Measurements from ENCODE around the gene SCIN.

SCIN gene

GRCh38 chr7:12565873-12566272 is 4.6 kb upstream of the SCIN start:
- Histone ChIP-seq H3K9me3 (ENCODE audit: control insufficient read depth, low read length) (no peaks in the 10 kb centered on the region), H3K27me3 (ENCODE audit: control insufficient read depth, insufficient read depth, low read length) (no peaks in the 10 kb centered on the region), H3K4me1 (peaks cover 5% of the 10 kb centered on the region), H2AFZ (no peak overlapping the region), H3K4me2 (ENCODE audit: low read length) (no peak overlapping the region), H3K9ac (no peak overlapping the region), H3K27ac (no peak overlapping the region), H3K36me3 (ENCODE audit: control insufficient read depth, insufficient read depth, low read length) (no peaks in the 10 kb centered on the region), H3K4me3 (ENCODE audit: low read depth, low read length) (no peak overlapping the region), H3K79me2 (no peaks in the 10 kb centered on the region)
- TF ChIP-seq, protein P1, sequence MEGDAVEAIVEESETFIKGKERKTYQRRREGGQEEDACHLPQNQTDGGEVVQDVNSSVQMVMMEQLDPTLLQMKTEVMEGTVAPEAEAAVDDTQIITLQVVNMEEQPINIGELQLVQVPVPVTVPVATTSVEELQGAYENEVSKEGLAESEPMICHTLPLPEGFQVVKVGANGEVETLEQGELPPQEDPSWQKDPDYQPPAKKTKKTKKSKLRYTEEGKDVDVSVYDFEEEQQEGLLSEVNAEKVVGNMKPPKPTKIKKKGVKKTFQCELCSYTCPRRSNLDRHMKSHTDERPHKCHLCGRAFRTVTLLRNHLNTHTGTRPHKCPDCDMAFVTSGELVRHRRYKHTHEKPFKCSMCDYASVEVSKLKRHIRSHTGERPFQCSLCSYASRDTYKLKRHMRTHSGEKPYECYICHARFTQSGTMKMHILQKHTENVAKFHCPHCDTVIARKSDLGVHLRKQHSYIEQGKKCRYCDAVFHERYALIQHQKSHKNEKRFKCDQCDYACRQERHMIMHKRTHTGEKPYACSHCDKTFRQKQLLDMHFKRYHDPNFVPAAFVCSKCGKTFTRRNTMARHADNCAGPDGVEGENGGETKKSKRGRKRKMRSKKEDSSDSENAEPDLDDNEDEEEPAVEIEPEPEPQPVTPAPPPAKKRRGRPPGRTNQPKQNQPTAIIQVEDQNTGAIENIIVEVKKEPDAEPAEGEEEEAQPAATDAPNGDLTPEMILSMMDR (IDR thresholded peaks at IDR 0.05), result no peak

GRCh38 chr7:12567015-12567414 is 3.5 kb upstream of the SCIN start:
- no peak overlapping the region for H3K4me2 ChIP-seq (ENCODE audit: low read length)
- no peaks in the 10 kb centered on the region for H3K79me2 ChIP-seq
- H2AFZ ChIP-seq, result no peak overlapping the region
- no peaks in the 10 kb centered on the region for H3K36me3 ChIP-seq (ENCODE audit: control insufficient read depth, insufficient read depth, low read length)
- H3K4me1 ChIP-seq, result peaks cover 5% of the 10 kb centered on the region
- no peak overlapping the region for H3K4me3 ChIP-seq (ENCODE audit: low read depth, low read length)
- no peak overlapping the region for H3K27ac ChIP-seq
- TF ChIP-seq, protein P1 (IDR thresholded peaks at IDR 0.05), result no peak
- H3K27me3 ChIP-seq (ENCODE audit: control insufficient read depth, insufficient read depth, low read length), result no peaks in the 10 kb centered on the region
- no peaks in the 10 kb centered on the region for H3K9me3 ChIP-seq (ENCODE audit: control insufficient read depth, low read length)
- no peak overlapping the region for H3K9ac ChIP-seq

DNA sequence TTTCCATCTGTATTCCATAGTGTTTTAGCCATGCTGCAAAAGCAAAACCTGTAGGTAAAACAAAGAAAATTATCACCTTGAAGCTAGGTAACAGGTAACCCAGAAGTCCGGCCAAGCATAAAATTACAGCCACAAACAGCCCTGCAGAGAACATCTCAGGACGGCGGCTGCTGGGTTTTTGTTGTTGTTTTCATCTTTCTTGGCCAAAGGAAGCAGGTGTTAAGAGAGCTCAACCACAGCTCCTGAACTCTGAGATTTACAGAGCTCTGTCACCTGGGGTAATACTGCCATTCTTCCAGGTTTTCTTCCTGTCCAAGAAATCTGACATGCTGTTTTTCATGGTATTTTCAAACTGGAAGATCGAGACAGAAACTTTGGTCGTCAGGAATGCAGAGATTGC is 847 bp upstream of the SCIN start:
- H3K9me3 ChIP-seq (ENCODE audit: control insufficient read depth, low read length), result no peaks in the 10 kb centered on the region
- H3K4me1 ChIP-seq, result peaks cover 5% of the 10 kb centered on the region
- no peak overlapping the region for H3K4me3 ChIP-seq (ENCODE audit: low read depth, low read length)
- TF ChIP-seq, protein P1 (IDR thresholded peaks at IDR 0.05), result no peak
- no peak overlapping the region for H3K9ac ChIP-seq
- no peaks in the 10 kb centered on the region for H3K27me3 ChIP-seq (ENCODE audit: control insufficient read depth, insufficient read depth, low read length)
- H3K4me2 ChIP-seq (ENCODE audit: low read length), result peak overlapping the region; percentile 65
- H3K27ac ChIP-seq, result no peak overlapping the region
- no peaks in the 10 kb centered on the region for H3K36me3 ChIP-seq (ENCODE audit: control insufficient read depth, insufficient read depth, low read length)
- H3K79me2 ChIP-seq, result no peaks in the 10 kb centered on the region
- H2AFZ ChIP-seq, result peak overlapping the region; percentile 22

GRCh38 chr7:12570168-12570533 is 369 bp upstream of the SCIN start:
- no peaks in the 10 kb centered on the region for H3K27me3 ChIP-seq (ENCODE audit: control insufficient read depth, insufficient read depth, low read length)
- no peaks in the 10 kb centered on the region for H3K36me3 ChIP-seq (ENCODE audit: control insufficient read depth, insufficient read depth, low read length)
- TF ChIP-seq, protein P1 (IDR thresholded peaks at IDR 0.05), result no peak
- no peak overlapping the region for H3K9ac ChIP-seq
- H3K4me1 ChIP-seq, result peaks cover 5% of the 10 kb centered on the region
- no peak overlapping the region for H3K27ac ChIP-seq
- H3K4me2 ChIP-seq (ENCODE audit: low read length), result peak overlapping the region; percentile 65
- peak overlapping the region; percentile 39 for H3K4me3 ChIP-seq (ENCODE audit: low read depth, low read length)
- H3K79me2 ChIP-seq, result no peaks in the 10 kb centered on the region
- no peaks in the 10 kb centered on the region for H3K9me3 ChIP-seq (ENCODE audit: control insufficient read depth, low read length)
- peak overlapping the region; percentile 71 for H2AFZ ChIP-seq

GRCh38 chr7:12571691-12572090 is 1.2 kb downstream of the SCIN start:
- no peaks in the 10 kb centered on the region for H3K9me3 ChIP-seq (ENCODE audit: control insufficient read depth, low read length)
- H3K36me3 ChIP-seq (ENCODE audit: control insufficient read depth, insufficient read depth, low read length), result no peaks in the 10 kb centered on the region
- H3K9ac ChIP-seq, result no peak overlapping the region
- H3K27ac ChIP-seq, result no peak overlapping the region
- H3K27me3 ChIP-seq (ENCODE audit: control insufficient read depth, insufficient read depth, low read length), result no peaks in the 10 kb centered on the region
- H3K4me1 ChIP-seq, result peaks cover 5% of the 10 kb centered on the region
- no peak overlapping the region for H2AFZ ChIP-seq
- TF ChIP-seq, protein P1 (IDR thresholded peaks at IDR 0.05), result no peak
- no peaks in the 10 kb centered on the region for H3K79me2 ChIP-seq
- no peak overlapping the region for H3K4me2 ChIP-seq (ENCODE audit: low read length)
- no peak overlapping the region for H3K4me3 ChIP-seq (ENCODE audit: low read depth, low read length)
